Esophagus muscularis mucosa (tissue), 3 donors: ENCODE results near the gene MAP3K2.

Experiments used
- POLR2A ChIP-seq: fragments of 450-650 bp; IDR thresholded peaks from one replicate; pipeline ENCODE4 v1.6.1; 2017; ENCODE audit warnings: antibody characterized with exemption, moderate library complexity, mild to moderate bottlenecking, low read depth
- POLR2AphosphoS5 ChIP-seq, 2 donors: sonication (generic); formaldehyde crosslinking; IDR thresholded peaks; one replicate each; pipeline ENCODE4 v1.6.1; 2017; ENCODE audit warnings: antibody characterized with exemption in 2 of 2
- TF ChIP-seq, protein P1 (sequence below), 3 experiments: fragments of 200-600 bp in 2 of 3; fragments of 450-650 bp in 1 of 3; sonication (generic) in 2 of 3; IDR thresholded peaks; one replicate each; pipeline ENCODE4 v1.5.1; 2017 to 2019; ENCODE audit warnings: antibody characterized with exemption in 3 of 3, mild to moderate bottlenecking in 2 of 3, moderate library complexity in 1 of 3

DNA sequence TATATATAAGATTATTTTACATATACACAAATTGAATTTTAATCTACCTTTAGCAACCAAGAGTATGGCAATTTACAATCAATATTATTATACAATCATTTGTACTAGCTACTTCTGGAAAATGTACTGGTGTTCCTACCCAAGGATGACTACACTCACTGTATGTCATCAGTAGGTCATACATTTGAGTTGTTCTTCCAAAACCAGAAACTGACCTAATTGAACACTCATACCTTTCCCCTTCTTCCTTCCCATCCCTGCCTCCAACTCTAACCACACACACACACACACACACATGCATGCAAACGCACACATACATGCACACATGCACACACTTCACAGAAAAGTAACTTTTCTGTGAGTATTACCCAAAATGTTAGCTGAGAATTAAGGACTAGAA lies 85.6 kb downstream of the MAP3K2 start:
- TF ChIP-seq POLR2A (no peak), POLR2AphosphoS5 (IDR thresholded peaks at IDR 0.05) (no peak)
- TF ChIP-seq, protein P1, sequence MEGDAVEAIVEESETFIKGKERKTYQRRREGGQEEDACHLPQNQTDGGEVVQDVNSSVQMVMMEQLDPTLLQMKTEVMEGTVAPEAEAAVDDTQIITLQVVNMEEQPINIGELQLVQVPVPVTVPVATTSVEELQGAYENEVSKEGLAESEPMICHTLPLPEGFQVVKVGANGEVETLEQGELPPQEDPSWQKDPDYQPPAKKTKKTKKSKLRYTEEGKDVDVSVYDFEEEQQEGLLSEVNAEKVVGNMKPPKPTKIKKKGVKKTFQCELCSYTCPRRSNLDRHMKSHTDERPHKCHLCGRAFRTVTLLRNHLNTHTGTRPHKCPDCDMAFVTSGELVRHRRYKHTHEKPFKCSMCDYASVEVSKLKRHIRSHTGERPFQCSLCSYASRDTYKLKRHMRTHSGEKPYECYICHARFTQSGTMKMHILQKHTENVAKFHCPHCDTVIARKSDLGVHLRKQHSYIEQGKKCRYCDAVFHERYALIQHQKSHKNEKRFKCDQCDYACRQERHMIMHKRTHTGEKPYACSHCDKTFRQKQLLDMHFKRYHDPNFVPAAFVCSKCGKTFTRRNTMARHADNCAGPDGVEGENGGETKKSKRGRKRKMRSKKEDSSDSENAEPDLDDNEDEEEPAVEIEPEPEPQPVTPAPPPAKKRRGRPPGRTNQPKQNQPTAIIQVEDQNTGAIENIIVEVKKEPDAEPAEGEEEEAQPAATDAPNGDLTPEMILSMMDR (IDR thresholded peaks at IDR 0.05), result no peak
